ENCODE data around the gene APMAP. TPM values are rescaled to one million over a fixed set of nuclear protein-coding genes. Genes with fewer than 3 reads are reported as not detected.

Gene APMAP
- total RNA-seq, 1 donor from 2014 or later: 71.7 TPM

GRCh38 chr20:24977336-24977735 is 15.2 kb downstream of the APMAP start:
- TF ChIP-seq EZH2phosphoT487 (IDR thresholded peaks at IDR 0.05): no peak
- TF ChIP-seq EZH2 (IDR thresholded peaks at IDR 0.05): no peak
- TF ChIP-seq, protein P1, sequence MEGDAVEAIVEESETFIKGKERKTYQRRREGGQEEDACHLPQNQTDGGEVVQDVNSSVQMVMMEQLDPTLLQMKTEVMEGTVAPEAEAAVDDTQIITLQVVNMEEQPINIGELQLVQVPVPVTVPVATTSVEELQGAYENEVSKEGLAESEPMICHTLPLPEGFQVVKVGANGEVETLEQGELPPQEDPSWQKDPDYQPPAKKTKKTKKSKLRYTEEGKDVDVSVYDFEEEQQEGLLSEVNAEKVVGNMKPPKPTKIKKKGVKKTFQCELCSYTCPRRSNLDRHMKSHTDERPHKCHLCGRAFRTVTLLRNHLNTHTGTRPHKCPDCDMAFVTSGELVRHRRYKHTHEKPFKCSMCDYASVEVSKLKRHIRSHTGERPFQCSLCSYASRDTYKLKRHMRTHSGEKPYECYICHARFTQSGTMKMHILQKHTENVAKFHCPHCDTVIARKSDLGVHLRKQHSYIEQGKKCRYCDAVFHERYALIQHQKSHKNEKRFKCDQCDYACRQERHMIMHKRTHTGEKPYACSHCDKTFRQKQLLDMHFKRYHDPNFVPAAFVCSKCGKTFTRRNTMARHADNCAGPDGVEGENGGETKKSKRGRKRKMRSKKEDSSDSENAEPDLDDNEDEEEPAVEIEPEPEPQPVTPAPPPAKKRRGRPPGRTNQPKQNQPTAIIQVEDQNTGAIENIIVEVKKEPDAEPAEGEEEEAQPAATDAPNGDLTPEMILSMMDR (IDR thresholded peaks at IDR 0.05): no peak
- Mint-ChIP-seq H3K36me3 (peaks cover 74% of the 10 kb centered on the region), H3K27me3 (ENCODE audit: insufficient read depth, low read depth) (peaks cover 7% of the 10 kb centered on the region), H3K4me3 (no peak overlapping the region), H3K27ac (no peak overlapping the region), H3K4me1 (no peaks in the 10 kb centered on the region), H3K9me3 (peaks cover 24% of the 10 kb centered on the region)
- Histone ChIP-seq H3K36me3 (peaks cover 4% of the 10 kb centered on the region), H3K27me3 (no peaks in the 10 kb centered on the region), H3K9me3 (ENCODE audit: low read depth) (peaks cover 12% of the 10 kb centered on the region), H3K4me2 (no peak overlapping the region), H3F3A (ENCODE audit: low read depth) (no peaks in the 10 kb centered on the region), H2AFZ (replicated peaks) (no peak overlapping the region), H3K9ac (no peak overlapping the region), H3K4me1 (no peaks in the 10 kb centered on the region), H3K4me3 (no peak overlapping the region), H3K27ac (no peak overlapping the region), H3K79me2 (ENCODE audit: low read depth) (peaks cover 5% of the 10 kb centered on the region), H4K20me1 (ENCODE audit: low read depth) (no peaks in the 10 kb centered on the region)
- DNase-seq (ENCODE audit: low spot score): no peak

GRCh38 chr20:24972341-24972740 is 20.2 kb downstream of the APMAP start:
- Histone ChIP-seq H3K79me2 (ENCODE audit: low read depth) (peaks cover 5% of the 10 kb centered on the region), H3K27ac (no peak overlapping the region), H3K4me3 (no peak overlapping the region), H3K9me3 (ENCODE audit: low read depth) (peaks cover 12% of the 10 kb centered on the region), H4K20me1 (ENCODE audit: low read depth) (no peaks in the 10 kb centered on the region), H3F3A (ENCODE audit: low read depth) (no peaks in the 10 kb centered on the region), H3K9ac (no peak overlapping the region), H3K4me1 (no peaks in the 10 kb centered on the region), H3K27me3 (no peaks in the 10 kb centered on the region), H3K36me3 (peaks cover 4% of the 10 kb centered on the region), H2AFZ (replicated peaks) (no peak overlapping the region), H3K4me2 (no peak overlapping the region)
- H3K9me3 Mint-ChIP-seq: peaks cover 9% of the 10 kb centered on the region
- H3K4me3 Mint-ChIP-seq: no peak overlapping the region
- no peaks in the 10 kb centered on the region for H3K4me1 Mint-ChIP-seq
- DNase-seq (ENCODE audit: low spot score): no peak
- no peak overlapping the region for H3K27ac Mint-ChIP-seq
- TF ChIP-seq, protein P1 (IDR thresholded peaks at IDR 0.05): no peak
- peaks cover 4% of the 10 kb centered on the region for H3K27me3 Mint-ChIP-seq (ENCODE audit: insufficient read depth, low read depth)
- peaks cover 53% of the 10 kb centered on the region for H3K36me3 Mint-ChIP-seq

DNA sequence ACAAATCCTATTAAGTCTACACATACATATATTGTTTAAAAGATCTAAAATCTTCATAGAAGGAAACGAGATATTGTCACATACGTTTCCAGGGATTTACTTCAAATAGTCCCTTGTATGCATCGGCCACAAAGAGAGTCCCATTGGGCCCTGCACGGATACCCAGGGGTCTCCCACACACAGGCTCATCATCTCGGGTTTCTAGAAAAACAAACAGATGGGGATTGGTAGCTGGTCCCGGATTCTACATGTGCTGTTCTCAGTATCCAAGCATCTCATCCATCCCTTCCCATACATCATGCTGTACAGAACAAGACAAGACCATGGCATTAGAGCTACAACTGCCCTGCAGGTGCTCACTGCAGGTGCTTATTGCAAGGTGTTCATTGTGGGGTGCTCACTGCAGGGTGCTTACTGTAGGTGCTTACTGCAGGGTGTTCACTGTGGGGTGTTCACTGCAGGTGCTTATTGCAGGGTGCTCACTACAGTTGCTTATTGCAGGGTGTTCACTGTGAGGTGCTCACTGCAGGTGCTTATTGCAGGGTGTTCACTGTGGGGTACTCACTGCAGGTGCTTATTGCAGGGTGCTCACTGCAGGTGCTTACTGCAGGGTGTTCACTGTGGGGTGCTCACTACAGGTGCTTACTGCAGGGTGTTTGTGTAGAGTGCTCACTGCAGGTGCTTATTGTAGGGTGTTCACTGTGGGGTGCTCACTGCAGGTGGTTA is 21.0 kb downstream of the APMAP start:
- Mint-ChIP-seq H3K27me3 (ENCODE audit: insufficient read depth, low read depth) (peaks cover 4% of the 10 kb centered on the region), H3K4me1 (no peaks in the 10 kb centered on the region), H3K9me3 (peaks cover 8% of the 10 kb centered on the region), H3K36me3 (peaks cover 46% of the 10 kb centered on the region), H3K4me3 (no peak overlapping the region), H3K27ac (no peak overlapping the region)
- no peaks in the 10 kb centered on the region for H4K20me1 ChIP-seq (ENCODE audit: low read depth)
- peaks cover 5% of the 10 kb centered on the region for H3K79me2 ChIP-seq (ENCODE audit: low read depth)
- no peaks in the 10 kb centered on the region for H3K27me3 ChIP-seq
- no peaks in the 10 kb centered on the region for H3K36me3 ChIP-seq
- DNase-seq (ENCODE audit: low spot score): no peak
- H3K27ac ChIP-seq: no peak overlapping the region
- peaks cover 11% of the 10 kb centered on the region for H3K9me3 ChIP-seq (ENCODE audit: low read depth)
- no peaks in the 10 kb centered on the region for H3F3A ChIP-seq (ENCODE audit: low read depth)
- no peak for TF ChIP-seq EZH2phosphoT487 (IDR thresholded peaks at IDR 0.05)
- TF ChIP-seq, protein P1 (IDR thresholded peaks at IDR 0.05): no peak
- no peak for TF ChIP-seq EZH2 (IDR thresholded peaks at IDR 0.05)
- no peaks in the 10 kb centered on the region for H3K4me1 ChIP-seq
- H3K4me2 ChIP-seq: no peak overlapping the region
- H2AFZ ChIP-seq (replicated peaks): no peak overlapping the region
- no peak overlapping the region for H3K9ac ChIP-seq
- no peak overlapping the region for H3K4me3 ChIP-seq

Data from neural progenitor cell (in vitro differentiated cells).